Germinal center (tissue), 1 donor: ENCODE data around the gene CD38.
"Not testable (repeated sequence)": the region's sequence is repeated elsewhere in the genome, so short reads cannot be mapped to it uniquely, and the experiment has no call there.

Experiments used
- DNase-seq: peaks from one replicate; pipeline ENCODE4 v3.0.0; 2012; ENCODE audit warnings: mixed read lengths, low spot score

CD38 gene

DNA sequence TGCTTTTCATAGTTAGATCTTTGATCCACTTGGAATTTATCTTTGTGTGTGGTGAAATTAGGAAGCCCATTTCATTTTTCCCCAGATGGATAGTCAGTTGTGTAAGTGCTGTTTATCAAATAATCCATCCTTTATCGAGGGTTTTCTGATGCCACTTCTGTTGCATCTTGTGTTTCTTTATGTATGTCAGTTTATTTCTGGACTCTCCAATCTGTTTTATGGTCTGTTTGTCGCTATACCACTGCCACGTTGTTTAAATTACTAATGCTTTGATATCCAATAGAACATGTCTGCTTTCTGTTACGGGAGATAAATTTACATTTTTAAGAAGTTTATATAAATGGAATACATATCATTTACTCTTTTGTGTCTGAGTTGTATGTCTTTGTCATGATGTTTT lies 21.0 kb downstream of the CD38 start:
- no peak for DNase-seq

DNA sequence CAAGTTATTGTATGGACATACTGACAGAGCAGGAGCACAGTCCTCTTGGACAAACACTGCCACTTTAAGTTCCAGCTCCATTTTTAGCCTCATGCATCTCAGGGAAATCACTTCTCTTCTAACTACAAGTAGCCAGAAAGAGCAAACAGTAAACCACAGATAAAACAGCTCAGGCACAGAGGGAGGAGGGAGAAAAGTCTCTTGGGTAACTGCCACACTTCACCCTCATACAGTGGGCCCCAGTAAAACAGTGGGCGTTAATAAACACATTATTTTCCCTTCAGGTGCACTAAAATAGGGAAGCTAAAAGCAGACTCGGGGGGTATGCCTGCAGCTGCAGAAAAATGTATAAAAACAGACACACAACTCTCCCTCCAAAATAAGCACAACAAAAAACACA lies 21.6 kb downstream of the CD38 start:
- DNase-seq = no peak

DNA sequence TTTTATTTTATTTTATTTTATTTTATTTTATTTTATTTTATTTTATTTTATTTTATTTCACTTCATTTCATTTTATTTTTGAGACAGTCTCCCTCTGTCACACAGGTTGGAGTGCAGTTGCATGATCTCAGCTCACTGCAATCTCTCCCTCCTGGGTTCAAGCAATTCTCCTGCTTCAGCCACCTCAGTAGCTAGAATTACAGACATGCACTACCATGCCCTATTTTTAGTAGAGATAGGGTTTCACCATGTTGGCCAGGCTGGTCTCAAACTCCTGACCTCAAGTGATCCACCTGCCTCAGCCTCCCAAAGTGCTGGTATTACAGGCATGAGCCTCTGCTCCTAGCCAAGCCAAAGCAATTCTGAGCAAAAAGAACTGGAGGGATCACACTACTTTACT lies 24.4 kb downstream of the CD38 start:
- not testable (repeated sequence) for DNase-seq

DNA sequence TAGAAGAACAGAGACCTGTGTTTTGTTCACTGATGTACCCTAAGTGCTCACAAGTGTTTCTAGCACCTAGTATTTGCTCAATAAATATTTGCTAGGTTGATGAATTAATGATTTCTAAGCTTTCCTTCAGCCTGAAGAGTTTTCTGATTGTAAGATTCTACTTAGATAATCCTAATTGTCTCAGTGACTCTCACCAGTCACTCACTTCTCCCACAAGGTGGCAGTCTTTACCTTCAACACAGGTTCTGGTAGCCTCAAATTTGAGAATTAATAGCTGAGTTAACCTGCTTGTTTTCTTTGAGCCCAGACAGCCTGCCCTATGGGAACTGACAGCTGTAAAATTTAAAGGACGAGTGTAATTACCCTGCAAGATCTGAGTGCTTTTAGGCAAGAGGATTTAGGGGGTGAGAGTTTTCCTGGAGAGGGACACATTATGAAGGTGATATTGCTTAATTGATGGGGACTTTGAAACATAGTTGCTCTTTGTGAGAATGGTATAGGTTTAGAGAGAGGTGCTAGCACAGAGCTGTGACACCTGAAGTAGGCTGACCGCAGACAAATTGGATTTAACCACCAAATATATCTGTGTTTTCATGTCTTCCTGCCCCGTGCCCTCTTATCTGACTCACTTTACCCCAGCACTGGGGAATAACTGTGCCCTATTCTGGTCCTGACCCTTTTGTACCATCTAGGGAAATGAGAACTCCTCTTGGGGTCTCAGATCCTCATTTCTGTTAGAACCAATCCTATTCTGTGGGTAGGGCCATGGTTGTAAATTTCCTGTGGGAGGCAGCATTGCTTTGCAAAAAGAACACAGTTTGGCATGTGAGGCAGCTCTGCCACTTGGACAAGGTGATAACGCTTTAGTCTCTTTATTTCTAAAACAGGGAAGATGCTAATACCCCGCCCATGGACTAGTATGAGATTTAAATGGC lies 27.7 kb downstream of the CD38 start:
- DNase-seq = peak; percentile 39

DNA sequence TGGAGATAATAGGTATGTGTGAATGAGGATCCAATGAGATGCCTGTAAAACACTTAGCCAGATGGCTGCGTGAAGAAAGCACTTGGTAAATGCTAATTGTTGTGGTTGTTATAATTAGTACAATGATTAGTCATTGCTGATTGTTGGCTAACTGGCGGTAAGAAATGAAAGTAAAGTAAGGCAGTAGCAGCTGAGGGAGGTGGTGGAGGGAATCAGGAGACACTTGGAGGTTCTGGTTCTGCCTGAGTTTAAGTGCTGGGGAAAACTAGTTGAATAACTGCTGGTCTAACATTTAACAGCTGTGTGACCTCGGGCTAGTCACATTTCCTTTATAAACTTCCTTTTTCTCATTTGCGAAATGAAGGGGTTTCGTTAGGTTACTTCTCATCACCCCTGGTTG lies 30.9 kb downstream of the CD38 start:
- peak; percentile 33 for DNase-seq

DNA sequence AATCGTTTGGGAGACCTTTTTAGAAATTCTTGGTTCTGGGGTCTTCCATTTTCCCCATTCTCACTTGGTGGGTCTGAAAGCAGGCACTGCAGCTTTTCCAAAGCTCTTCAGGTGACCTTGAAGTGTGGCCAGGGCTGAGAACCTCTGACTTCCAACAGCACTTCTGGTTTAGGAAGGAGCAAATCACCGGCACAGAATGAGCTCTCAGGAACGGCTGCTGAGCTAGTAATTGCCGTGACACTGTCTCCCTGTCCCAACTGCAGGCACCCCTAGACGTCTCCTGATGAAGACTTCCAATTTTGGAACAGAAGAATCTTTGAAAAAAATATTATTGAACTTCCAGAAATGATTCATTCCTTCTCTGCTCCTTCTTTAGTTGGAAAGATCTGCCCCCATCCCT lies 31.3 kb downstream of the CD38 start:
- DNase-seq = no peak

DNA sequence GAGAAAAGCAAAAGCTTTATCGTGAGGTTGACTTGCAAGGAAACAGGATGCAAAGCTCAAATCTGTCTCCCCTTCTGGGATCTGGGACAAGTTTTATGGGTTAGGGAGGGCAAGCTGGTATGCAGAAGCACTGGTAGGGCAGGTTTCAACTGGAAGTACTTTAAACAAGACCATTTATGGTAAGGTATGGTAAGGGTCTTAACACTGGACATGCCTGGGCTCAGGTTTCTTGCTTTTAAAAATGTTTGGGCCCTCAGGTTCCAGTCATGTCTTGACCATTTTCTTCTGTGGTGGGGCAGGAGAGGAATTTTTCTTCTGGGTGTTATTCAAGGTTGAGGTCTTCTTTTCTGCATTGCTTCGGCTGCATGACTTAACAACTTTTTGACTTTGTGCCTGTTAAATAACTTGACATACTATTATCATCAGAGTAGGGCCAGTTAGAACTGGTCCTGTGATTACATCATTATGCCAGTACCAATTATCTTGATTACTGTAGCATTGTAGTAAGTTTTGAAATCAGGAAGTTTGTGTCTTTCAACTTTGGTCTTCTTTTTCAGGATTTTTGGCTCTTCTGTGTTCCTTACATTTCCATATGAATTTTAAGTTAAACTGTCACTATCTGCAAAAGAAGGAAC lies 33.7 kb downstream of the CD38 start:
- DNase-seq = no peak

DNA sequence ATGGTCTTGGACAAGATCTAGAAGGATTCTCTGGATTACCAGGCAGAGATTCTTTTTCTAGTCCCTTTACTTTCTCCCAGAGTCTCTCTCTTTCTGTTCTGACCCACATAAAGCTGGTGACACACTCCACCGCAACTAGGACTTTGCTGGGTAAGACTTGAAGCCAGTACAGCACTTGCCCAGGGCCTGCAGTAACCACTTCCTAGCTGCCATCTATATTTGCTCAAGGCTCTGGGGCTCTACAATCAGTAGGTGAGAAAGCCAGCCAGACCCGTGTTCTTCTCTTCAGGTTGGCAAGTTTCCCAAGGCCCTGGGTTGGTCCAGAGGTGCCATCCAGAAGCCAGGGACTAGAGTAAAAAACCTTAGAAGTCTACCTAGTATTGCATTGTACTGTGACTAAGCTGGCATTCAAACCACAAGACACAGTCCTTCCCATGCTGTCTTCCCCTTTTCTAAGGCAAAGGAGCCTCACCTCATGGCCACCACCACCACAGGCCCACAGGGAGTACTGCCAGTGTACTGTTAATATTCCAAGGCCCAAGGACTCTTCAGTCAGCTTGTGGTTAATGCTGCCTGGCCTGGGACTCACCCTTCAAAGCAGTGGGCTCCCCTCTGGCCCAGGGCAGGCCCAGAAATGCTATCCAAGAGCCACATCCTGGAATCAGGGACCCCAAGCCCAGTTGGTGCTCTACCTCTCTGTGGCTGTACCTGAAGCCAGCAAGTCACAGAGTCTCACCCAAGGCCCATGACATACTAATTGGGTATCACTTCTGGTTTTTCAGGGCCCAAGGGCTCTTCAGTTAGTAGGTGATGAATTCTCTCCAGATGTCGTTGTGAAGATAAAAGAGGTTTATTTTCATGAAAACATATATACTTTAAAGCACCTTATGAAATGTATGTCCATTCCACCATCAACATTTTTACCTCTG lies 54.7 kb downstream of the CD38 start:
- no peak for DNase-seq

DNA sequence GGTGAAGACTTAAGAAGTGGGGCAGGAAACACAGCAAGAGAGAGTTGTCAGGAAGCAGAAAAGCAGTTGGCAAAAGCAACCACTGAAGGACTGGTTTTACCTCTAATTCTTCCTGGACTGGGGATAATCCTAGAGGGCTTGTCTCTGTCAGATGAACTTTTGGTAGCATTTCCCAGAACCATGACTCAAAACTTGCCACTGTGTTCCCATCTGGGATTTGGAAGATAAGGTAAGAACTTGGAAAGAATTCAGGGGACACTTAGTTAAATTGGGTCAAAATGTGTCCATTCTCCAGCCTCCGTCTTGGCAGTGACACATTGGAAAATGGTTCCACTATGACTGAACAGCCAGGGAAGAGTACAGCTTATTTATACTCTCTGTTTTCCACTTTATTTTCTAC lies 55.7 kb downstream of the CD38 start:
- no peak for DNase-seq

DNA sequence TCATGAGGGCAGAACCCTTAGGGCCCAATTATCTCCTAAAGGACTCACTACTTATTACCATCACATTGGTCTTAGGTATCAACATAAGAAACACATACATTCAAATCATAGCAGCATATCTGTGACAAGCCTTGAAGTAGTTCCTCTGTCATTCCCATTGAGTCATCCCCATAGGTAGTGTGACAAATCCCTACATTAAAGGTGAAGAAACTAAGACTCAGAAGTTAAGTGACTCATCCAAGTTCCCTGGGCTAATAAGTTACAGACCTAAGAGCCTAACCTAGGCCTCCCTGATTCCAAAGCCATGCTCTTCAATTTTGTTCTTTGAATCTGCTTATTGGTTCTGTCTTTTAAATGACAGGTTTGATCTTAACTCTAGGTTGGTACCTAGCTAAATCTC lies 58.2 kb downstream of the CD38 start:
- no peak for DNase-seq

DNA sequence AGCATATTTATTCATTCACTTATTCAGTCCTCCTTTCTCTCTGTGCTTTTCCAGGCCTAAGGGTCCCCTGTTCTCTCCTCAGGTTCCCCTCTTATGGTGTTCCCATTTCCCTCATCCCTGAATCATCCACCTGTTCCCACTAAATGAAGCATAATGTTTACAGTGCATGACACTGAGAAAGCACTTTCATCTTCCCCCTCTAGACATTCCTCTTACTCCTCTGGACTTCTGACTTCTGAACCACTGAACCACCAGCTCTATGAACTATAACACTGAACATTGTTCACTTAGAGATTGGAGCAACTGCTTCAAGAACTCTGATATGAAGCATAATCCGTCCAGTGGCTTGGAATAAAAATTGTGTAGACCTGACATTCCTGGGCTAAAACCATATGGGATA lies 59.5 kb downstream of the CD38 start:
- no peak for DNase-seq

DNA sequence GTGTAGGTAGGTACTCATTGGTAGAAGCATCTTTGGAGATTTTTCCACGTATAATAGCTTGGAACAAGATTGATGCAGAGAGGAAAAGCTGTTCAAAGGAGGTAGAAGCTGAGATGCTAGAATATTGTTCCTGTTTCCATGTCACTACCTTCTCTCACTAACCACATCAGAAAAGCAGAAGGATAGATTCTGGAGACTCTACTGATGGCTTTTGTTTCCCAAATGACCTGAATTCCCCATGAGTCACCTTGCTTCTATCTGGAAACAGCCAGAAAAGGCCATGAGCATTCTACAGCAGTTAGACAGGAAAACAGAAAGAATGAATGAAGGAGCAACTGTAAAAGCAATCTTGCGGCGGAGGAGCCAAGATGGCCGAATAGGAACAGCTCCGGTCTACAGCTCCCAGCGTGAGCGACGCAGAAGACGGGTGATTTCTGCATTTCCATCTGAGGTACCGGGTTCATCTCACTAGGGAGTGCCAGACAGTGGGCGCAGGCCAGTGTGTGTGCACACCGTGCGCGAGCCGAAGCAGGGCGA lies 63.1 kb downstream of the CD38 start:
- DNase-seq = not testable (repeated sequence)

DNA sequence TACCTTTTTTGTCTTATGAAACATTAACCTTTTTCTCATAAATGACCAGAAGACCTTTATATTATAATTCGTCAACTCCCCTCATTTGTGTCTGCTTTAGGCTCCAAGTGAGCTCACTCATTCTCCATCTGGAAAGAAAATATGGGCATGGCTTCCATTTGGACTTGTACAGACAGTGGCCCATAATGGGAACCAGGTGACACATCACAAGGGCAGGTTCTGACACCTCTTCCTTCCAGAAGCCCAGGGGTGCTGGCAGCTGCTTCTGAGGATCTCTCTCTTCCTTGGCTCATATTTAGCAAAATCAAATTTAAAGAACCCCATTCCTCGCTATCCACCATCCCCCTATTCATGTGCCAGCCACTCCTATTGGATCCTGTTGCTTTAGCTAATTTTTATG lies 69.6 kb downstream of the CD38 start:
- no peak for DNase-seq

DNA sequence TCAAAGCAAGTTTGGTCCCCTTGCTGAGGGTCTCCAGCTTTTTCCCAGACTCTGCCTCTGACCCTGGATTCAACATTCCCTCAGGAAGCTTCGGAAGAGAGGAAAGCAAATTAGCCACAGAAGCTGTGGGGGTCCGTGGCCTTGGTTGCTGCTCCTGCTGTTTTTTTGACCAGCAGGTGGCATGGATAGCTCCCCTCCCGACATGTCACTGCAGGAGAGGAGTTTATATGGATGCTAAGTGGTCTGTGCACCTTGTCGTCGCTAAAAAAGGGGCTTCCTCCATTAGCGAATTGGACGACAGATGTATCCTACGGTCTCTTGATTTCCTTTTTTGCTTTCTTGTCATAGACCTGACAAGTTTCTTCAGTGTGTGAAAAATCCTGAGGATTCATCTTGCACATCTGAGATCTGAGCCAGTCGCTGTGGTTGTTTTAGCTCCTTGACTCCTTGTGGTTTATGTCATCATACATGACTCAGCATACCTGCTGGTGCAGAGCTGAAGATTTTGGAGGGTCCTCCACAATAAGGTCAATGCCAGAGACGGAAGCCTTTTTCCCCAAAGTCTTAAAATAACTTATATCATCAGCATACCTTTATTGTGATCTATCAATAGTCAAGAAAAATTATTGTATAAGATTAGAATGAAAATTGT lies 70.2 kb downstream of the CD38 start:
- no peak for DNase-seq

DNA sequence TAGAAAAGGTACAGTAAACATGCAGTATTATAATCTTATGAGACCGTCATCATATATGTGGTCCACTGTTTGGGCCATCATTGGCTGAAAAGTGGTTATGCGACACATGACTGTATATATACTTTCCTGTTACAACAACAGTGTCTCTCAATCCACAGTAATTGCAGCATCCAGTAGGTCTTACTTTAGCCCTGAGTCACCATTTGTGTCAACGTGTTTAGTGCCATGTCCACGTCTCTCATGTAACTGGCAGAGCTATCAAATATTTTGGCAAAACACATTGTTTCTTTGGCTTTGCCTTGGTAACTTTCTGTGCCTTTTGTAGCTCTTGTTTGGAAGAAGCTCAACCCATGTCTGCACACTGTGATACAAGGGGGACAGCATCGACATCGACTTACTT lies 73.8 kb downstream of the CD38 start:
- DNase-seq = no peak

DNA sequence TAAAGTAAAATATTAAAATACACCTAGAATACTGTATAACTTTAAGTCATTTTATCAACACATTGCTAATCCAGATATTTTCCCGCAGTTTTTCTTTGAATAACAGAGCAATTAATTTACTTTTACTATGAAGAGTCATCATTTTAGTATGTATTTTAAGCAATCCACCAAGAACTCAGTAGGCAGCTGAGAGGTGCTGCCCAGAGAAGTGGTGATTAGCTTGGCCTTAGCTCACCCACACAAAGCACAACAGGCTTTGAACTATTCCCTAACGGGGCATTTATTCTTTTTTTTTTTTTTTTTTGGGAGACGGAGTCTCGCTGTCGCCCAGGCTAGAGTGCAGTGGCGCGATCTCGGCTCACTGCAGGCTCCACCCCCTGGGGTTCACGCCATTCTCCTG lies 74.4 kb downstream of the CD38 start:
- DNase-seq = no peak

DNA sequence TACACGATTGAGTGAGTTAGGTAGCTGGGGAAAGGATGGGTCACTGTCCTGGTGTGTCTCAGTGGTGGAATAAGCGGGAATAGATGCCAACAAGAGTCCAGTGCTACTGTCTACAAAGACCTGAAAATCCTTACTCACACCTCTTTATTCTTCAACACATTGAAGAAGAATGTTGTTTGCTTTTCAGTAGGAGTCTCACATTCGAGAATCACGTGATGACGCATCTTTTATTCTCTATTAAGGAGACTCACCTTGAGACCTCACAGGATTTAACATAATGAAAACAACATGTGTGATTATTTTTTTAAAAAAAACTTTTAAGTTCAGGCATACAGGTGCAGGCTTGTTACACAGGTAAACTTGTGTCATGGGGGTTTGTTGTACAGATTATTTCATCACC lies 75.2 kb downstream of the CD38 start:
- no peak for DNase-seq

DNA sequence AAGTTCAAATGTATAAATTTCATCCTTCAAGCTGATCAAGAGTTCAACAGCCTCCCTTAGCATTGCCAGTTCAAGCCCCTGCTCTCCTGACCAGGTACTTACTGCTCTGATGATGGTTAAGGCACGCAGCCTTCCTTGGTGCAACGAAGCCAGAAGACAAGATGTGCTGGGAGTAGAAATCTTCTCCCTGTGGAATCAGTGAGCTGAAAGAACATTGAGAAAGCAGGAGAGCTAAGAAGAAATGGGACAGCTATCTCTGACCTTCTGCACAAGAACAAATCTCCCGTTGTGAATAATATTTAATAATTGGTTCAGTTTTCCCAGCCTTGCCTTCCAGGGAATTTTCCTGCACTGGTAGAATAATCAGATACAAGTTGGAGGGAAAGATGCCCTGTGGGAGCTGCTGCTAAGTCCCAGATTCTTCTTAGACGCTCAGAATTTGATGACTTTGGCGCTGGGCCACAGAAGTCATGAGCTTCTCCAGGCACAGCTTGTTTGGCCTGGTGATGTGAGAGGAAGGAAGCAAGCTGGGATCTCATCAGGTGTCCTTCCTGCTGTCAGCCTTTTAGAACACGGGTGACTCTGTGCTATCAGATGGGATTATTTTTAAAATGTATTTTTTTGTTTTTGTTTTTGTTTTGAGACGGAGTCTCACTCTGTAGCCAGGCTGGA lies 77.8 kb downstream of the CD38 start:
- DNase-seq = no peak

DNA sequence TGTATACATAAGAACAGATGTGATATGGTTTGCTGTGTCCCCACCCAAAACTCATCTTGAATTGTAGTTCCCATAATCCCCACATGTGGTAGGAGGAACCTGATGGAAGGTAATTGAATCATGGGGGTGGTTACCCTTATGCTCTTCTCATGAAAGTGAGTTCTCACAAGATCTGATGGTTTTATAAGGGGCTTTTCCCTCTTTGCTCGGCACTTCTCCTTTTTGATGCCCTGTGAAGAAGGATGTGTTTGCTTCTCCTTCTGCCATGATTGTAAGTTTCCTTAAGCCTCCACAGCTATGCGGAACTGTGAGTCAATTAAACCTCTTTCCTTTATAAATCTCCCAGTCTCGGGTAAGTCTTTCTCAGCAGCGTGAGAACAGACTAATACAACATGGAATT lies 83.1 kb downstream of the CD38 start:
- not testable (repeated sequence) for DNase-seq

DNA sequence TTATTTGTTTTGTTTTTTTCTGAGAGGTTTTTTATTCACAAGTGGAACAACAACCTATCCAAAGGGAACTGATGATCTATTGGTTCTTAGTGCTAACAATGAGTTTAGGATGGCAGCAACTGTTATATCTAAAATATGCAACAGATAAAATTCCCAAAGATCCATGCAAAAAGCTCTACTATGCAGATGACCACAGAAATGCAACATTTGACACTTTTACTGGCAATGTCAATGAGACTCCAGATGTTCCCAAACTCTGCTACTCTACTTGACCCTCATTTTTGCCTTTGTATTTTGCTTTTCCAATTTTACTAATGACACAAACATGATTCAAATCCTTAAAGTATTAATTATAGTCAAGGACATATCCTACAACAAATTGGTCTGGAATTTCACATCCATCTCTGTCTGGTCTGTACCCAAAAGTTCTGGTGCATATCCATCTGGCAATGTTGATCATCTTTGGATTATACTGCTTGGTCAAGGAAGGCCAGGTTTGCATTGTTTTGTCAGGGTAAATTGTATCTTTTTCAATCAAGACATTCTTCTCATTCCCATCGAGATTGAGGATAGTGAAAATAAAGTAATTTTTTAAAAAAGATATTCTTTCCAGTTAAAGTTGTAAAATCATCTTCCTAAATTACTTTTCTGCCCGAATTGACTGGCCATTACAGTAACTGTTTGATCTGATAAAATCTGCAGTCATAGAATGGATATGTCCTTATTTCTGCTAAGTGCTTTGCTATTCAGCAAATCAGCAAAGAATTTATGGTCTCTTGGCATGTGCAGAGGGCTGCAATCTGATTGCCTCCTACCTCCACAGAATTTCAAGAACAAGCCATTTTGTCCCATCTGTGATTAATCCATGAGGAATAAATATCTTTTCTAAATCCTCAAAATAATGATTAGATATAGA lies 86.8 kb downstream of the CD38 start:
- DNase-seq = no peak
